ENCODE measurements around the gene TWNK.
"Not testable (repeated sequence)": the region's sequence is repeated elsewhere in the genome, so short reads cannot be mapped to it uniquely, and the experiment has no call there.

DNA sequence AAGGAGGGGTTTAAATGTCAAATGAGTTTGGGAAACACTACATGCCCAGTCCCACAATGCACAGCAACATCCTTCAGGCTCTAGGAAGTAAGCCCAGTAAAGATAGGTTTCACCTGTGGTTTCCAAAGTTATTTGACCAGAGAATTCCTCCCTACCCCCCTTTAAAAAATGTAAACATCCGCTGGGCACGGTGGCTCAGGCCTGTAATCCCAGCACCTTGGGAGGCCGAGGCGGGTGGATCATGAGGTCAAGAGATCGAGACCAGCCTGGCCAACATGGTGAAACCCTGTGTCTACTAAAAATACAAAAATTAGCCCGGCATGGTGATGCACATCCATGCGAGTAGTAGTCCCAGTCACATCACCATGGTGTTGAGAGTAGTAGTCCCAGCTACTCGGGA lies 11.9 kb upstream of the TWNK start:
- TF ChIP-seq, protein P1, sequence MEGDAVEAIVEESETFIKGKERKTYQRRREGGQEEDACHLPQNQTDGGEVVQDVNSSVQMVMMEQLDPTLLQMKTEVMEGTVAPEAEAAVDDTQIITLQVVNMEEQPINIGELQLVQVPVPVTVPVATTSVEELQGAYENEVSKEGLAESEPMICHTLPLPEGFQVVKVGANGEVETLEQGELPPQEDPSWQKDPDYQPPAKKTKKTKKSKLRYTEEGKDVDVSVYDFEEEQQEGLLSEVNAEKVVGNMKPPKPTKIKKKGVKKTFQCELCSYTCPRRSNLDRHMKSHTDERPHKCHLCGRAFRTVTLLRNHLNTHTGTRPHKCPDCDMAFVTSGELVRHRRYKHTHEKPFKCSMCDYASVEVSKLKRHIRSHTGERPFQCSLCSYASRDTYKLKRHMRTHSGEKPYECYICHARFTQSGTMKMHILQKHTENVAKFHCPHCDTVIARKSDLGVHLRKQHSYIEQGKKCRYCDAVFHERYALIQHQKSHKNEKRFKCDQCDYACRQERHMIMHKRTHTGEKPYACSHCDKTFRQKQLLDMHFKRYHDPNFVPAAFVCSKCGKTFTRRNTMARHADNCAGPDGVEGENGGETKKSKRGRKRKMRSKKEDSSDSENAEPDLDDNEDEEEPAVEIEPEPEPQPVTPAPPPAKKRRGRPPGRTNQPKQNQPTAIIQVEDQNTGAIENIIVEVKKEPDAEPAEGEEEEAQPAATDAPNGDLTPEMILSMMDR (IDR thresholded peaks at IDR 0.05; ENCODE audit: insufficient read depth, low read length), result not testable (repeated sequence)
- not testable (repeated sequence) for TF ChIP-seq POLR2AphosphoS5 (IDR thresholded peaks at IDR 0.05; ENCODE audit: low read depth)
- TF ChIP-seq, protein P2, sequence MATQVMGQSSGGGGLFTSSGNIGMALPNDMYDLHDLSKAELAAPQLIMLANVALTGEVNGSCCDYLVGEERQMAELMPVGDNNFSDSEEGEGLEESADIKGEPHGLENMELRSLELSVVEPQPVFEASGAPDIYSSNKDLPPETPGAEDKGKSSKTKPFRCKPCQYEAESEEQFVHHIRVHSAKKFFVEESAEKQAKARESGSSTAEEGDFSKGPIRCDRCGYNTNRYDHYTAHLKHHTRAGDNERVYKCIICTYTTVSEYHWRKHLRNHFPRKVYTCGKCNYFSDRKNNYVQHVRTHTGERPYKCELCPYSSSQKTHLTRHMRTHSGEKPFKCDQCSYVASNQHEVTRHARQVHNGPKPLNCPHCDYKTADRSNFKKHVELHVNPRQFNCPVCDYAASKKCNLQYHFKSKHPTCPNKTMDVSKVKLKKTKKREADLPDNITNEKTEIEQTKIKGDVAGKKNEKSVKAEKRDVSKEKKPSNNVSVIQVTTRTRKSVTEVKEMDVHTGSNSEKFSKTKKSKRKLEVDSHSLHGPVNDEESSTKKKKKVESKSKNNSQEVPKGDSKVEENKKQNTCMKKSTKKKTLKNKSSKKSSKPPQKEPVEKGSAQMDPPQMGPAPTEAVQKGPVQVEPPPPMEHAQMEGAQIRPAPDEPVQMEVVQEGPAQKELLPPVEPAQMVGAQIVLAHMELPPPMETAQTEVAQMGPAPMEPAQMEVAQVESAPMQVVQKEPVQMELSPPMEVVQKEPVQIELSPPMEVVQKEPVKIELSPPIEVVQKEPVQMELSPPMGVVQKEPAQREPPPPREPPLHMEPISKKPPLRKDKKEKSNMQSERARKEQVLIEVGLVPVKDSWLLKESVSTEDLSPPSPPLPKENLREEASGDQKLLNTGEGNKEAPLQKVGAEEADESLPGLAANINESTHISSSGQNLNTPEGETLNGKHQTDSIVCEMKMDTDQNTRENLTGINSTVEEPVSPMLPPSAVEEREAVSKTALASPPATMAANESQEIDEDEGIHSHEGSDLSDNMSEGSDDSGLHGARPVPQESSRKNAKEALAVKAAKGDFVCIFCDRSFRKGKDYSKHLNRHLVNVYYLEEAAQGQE (IDR thresholded peaks at IDR 0.05; ENCODE audit: insufficient replicate concordance, low read depth), result not testable (repeated sequence)

All from HL-60 (cell line).